Glutamatergic neuron (in vitro differentiated cells): ENCODE measurements around the gene IGSF6. TPM values are rescaled to one million over a fixed set of nuclear protein-coding genes. Genes with fewer than 3 reads are reported as not detected.

Experiments
- DNase-seq: peaks from one replicate; pipeline ENCODE4 v3.0.0; 2022
- H3K27ac Mint-ChIP-seq: one replicate; pipeline ENCODE4 v1.8.0; 2020; ENCODE audit warnings: mild to moderate bottlenecking, mixed read lengths, inconsistent platforms; ENCODE audit not compliant: unreplicated experiment
- H3K27me3 Mint-ChIP-seq: one replicate; pipeline ENCODE4 v1.8.0; 2020; ENCODE audit warnings: mild to moderate bottlenecking, moderate library complexity, mixed read lengths, inconsistent platforms; ENCODE audit not compliant: unreplicated experiment
- H3K36me3 Mint-ChIP-seq: one replicate; pipeline ENCODE4 v1.8.0; 2020; ENCODE audit warnings: mild to moderate bottlenecking, mixed read lengths, inconsistent platforms; ENCODE audit not compliant: unreplicated experiment
- H3K4me1 Mint-ChIP-seq: one replicate; pipeline ENCODE4 v1.8.0; 2020; ENCODE audit warnings: mild to moderate bottlenecking, low read depth, mixed read lengths, inconsistent platforms; ENCODE audit not compliant: unreplicated experiment
- H3K4me3 Mint-ChIP-seq: one replicate; pipeline ENCODE4 v1.8.0; 2020; ENCODE audit warnings: mild to moderate bottlenecking, mixed read lengths, inconsistent platforms; ENCODE audit not compliant: unreplicated experiment
- H3K9me3 Mint-ChIP-seq: one replicate; pipeline ENCODE4 v1.8.0; 2020; ENCODE audit warnings: mild to moderate bottlenecking, moderate library complexity, mixed read lengths, inconsistent platforms; ENCODE audit not compliant: unreplicated experiment
- CTCF ChIP-seq: fragments of 200-600 bp; sonication (generic); IDR thresholded peaks from one replicate; pipeline ENCODE4 v1.5.0; 2021; ENCODE audit not compliant: partially characterized antibody, unreplicated experiment
- total RNA-seq: library from RNA; stranded (reverse); fragmentation: NEBNext Ultra II Directional; extraction: Animal tissue kit (Norgen Biotek cat#: 25700); gene quantifications from one replicate; pipeline ENCODE4 v1.2.1, GENCODE V29; 2021; ENCODE audit not compliant: unreplicated experiment

The IGSF6 gene
- total RNA-seq, 1 donor from 2014 or later = not detected

- H3K36me3 Mint-ChIP-seq = peaks cover 7% of the 10 kb centered on the region
- no peak overlapping the region for H3K4me3 Mint-ChIP-seq
- H3K4me1 Mint-ChIP-seq = no peaks in the 10 kb centered on the region
- H3K27ac Mint-ChIP-seq = no peak overlapping the region
- no peaks in the 10 kb centered on the region for H3K27me3 Mint-ChIP-seq
- no peak for DNase-seq
- TF ChIP-seq CTCF = no peak
- peaks cover 1% of the 10 kb centered on the region for H3K9me3 Mint-ChIP-seq
Observed at GRCh38 chr16:21628121-21628726, 24.2 kb downstream of the IGSF6 start.

GRCh38 chr16:21626659-21627277 is 25.6 kb downstream of the IGSF6 start:
- TF ChIP-seq CTCF = no peak
- H3K4me1 Mint-ChIP-seq = no peaks in the 10 kb centered on the region
- peaks cover 1% of the 10 kb centered on the region for H3K9me3 Mint-ChIP-seq
- H3K36me3 Mint-ChIP-seq = peaks cover 7% of the 10 kb centered on the region
- DNase-seq = no peak
- no peaks in the 10 kb centered on the region for H3K27me3 Mint-ChIP-seq
- no peak overlapping the region for H3K4me3 Mint-ChIP-seq
- H3K27ac Mint-ChIP-seq = no peak overlapping the region

- no peak for TF ChIP-seq CTCF
- Mint-ChIP-seq H3K27ac (no peak overlapping the region), H3K4me3 (no peak overlapping the region), H3K36me3 (peaks cover 7% of the 10 kb centered on the region), H3K9me3 (peaks cover 1% of the 10 kb centered on the region), H3K27me3 (no peaks in the 10 kb centered on the region), H3K4me1 (no peaks in the 10 kb centered on the region)
- no peak for DNase-seq
Observed at GRCh38 chr16:21625026-21625425, 27.4 kb downstream of the IGSF6 start.

- H3K4me3 Mint-ChIP-seq = no peak overlapping the region
- TF ChIP-seq CTCF = no peak
- DNase-seq = no peak
Observed at GRCh38 chr16:21622545-21622944, 29.9 kb downstream of the IGSF6 start.

DNA sequence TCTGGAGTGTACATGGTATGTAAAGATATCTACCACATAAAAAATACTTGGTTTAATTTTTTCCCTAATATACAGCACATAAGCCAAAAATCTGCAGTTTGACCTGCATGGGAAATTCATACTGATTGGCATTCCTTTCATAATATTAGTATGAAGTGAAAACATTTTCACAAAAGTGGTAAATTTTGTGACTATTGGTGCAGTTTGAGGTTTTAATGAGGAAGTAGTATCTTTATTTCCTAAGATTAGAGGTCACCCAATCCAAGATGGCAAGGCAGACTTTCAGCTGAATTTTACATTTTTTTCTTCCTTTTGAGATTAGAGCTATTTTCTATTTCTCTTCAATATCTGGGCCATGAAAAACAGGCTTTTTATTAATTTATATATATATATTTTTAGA is 31.8 kb downstream of the IGSF6 start:
- no peak overlapping the region for H3K4me3 Mint-ChIP-seq
- H3K36me3 Mint-ChIP-seq = no peaks in the 10 kb centered on the region
- H3K4me1 Mint-ChIP-seq = no peaks in the 10 kb centered on the region

More at GRCh38 chr16:21622545-21622944, 29.9 kb downstream of the IGSF6 start:
- H3K4me1 Mint-ChIP-seq = no peaks in the 10 kb centered on the region
- H3K27me3 Mint-ChIP-seq = no peaks in the 10 kb centered on the region
- no peaks in the 10 kb centered on the region for H3K36me3 Mint-ChIP-seq
- no peak overlapping the region for H3K27ac Mint-ChIP-seq
- no peaks in the 10 kb centered on the region for H3K9me3 Mint-ChIP-seq

More for the DNA sequence above, 31.8 kb downstream of the IGSF6 start:
- no peaks in the 10 kb centered on the region for H3K27me3 Mint-ChIP-seq
- TF ChIP-seq CTCF = no peak
- no peak for DNase-seq
- H3K9me3 Mint-ChIP-seq = no peaks in the 10 kb centered on the region
- no peak overlapping the region for H3K27ac Mint-ChIP-seq
